IMR-90 (cell line): ENCODE results near the gene TRIM5. TPM values are rescaled to one million over a fixed set of nuclear protein-coding genes. Genes with fewer than 3 reads are reported as not detected.
A peak's percentile ranks its signal among the peaks of the same experiment; 100 is the strongest.

ENCODE experiments used
- ATAC-seq: fragments of 200-7000 bp; cut with Tn5 transposase; 2 replicates; pipeline ENCODE4 v1.9.1; 2020; ENCODE audit warnings: low read depth, mild to moderate bottlenecking, moderate library complexity
- BruUV-seq: library from RNA; stranded (reverse); fragments of 400-500 nt; replicated peaks from 2 replicates; lab custom pipeline; 2021; lab: Mats Ljungman, UMichigan
- CTCF ChIA-PET: fragments of 300-600 bp; formaldehyde crosslinking; extraction: SDS; loops from one replicate; lab custom pipeline; 2021; ENCODE audit warnings: antibody characterized with exemption; lab: Yijun Ruan, JAX
- POLR2A ChIA-PET: fragments of 300-600 bp; sonication (Branson Sonifier 250); formaldehyde crosslinking; loops from one replicate; lab custom pipeline; 2022; ENCODE audit warnings: antibody characterized with exemption; ENCODE audit not compliant: unreplicated experiment; lab: Charles Lee
- DNase-seq: peaks from one replicate; pipeline ENCODE4 v3.0.0; 2013
- H2AFZ ChIP-seq: replicated peaks from 2 replicates; pipeline ENCODE3; 2013; ENCODE audit warnings: low read length, mild to moderate bottlenecking; ENCODE audit not compliant: poor library complexity
- H2AK5ac ChIP-seq: 2 replicates; pipeline ENCODE4 v1.6.1; 2013; ENCODE audit warnings: low read depth, low read length, inconsistent platforms
- H2AK9ac ChIP-seq: replicated peaks from 2 replicates; pipeline ENCODE3; 2013; ENCODE audit warnings: mild to moderate bottlenecking, low read depth, low read length, moderate library complexity; ENCODE audit not compliant: poor library complexity
- H2BK120ac ChIP-seq: 2 replicates; pipeline ENCODE4 v1.6.1; 2013; ENCODE audit warnings: low read depth, low read length, inconsistent platforms
- H2BK15ac ChIP-seq: 3 replicates; pipeline ENCODE4 v1.6.1; 2013; ENCODE audit warnings: low read depth, low read length, inconsistent platforms
- H2BK20ac ChIP-seq: 2 replicates; pipeline ENCODE4 v1.6.1; 2013; ENCODE audit warnings: low read depth, mild to moderate bottlenecking, inconsistent platforms, low read length, moderate library complexity
- H2BK5ac ChIP-seq: 2 replicates; pipeline ENCODE4 v1.6.1; 2013; ENCODE audit warnings: mild to moderate bottlenecking, low read depth, low read length, inconsistent platforms; ENCODE audit not compliant: poor library complexity, severe bottlenecking
- H3K14ac ChIP-seq: replicated peaks from 2 replicates; pipeline ENCODE4 v1.6.1; 2013; ENCODE audit warnings: low read depth, low read length, inconsistent platforms
- H3K18ac ChIP-seq: 2 replicates; pipeline ENCODE4 v1.6.1; 2013; ENCODE audit warnings: low read depth, low read length, control low read depth
- H3K23ac ChIP-seq: 2 replicates; pipeline ENCODE4 v1.6.1; 2013; ENCODE audit warnings: low read depth, low read length, inconsistent platforms
- H3K27ac ChIP-seq: 2 replicates; pipeline ENCODE4 v1.5.1; 2013; ENCODE audit warnings: mild to moderate bottlenecking, control low read depth, low read length; ENCODE audit not compliant: insufficient read depth
- H3K27me3 ChIP-seq: 2 replicates; pipeline ENCODE4 v1.6.1; 2013; ENCODE audit warnings: low read length; ENCODE audit not compliant: control insufficient read depth, insufficient read depth
- H3K36me3 ChIP-seq: 2 replicates; pipeline ENCODE4 v1.6.1; 2013; ENCODE audit warnings: low read length, mixed read lengths; ENCODE audit not compliant: control insufficient read depth, insufficient read depth
- H3K4ac ChIP-seq: 2 replicates; pipeline ENCODE4 v1.6.1; 2013; ENCODE audit warnings: low read depth, low read length, inconsistent platforms
- H3K4me1 ChIP-seq: 2 replicates; pipeline ENCODE4 v1.6.1; 2013; ENCODE audit warnings: low read length, mixed read lengths; ENCODE audit not compliant: control insufficient read depth, insufficient read depth
- H3K4me2 ChIP-seq: 2 replicates; pipeline ENCODE4 v1.6.1; 2013; ENCODE audit warnings: low read depth, mild to moderate bottlenecking, control low read depth, low read length, moderate library complexity
- H3K4me3 ChIP-seq: 2 replicates; pipeline ENCODE4 v1.5.1; 2013; ENCODE audit warnings: low read depth, mild to moderate bottlenecking, control low read depth, low read length, moderate library complexity; ENCODE audit not compliant: insufficient read depth
- H3K56ac ChIP-seq: 2 replicates; pipeline ENCODE4 v1.6.1; 2013; ENCODE audit warnings: low read length, inconsistent platforms; ENCODE audit not compliant: insufficient read depth; ENCODE audit errors: extremely low read depth
- H3K79me1 ChIP-seq, 2 experiments: 2 replicates each; pipeline ENCODE4 v1.6.1; 2013; ENCODE audit warnings: low read length in 2 of 2, inconsistent platforms in 1 of 2, low read depth in 1 of 2
- H3K9ac ChIP-seq: 2 replicates; pipeline ENCODE4 v1.6.1; 2013; ENCODE audit warnings: low read depth, low read length, control low read depth
- H3K9me1 ChIP-seq: 2 replicates; pipeline ENCODE4 v1.6.1; 2013; ENCODE audit warnings: low read length, inconsistent platforms; ENCODE audit not compliant: insufficient read depth
- H3K9me3 ChIP-seq: 2 replicates; pipeline ENCODE4 v1.6.1; 2013; ENCODE audit warnings: low read length; ENCODE audit not compliant: control insufficient read depth, insufficient read depth
- H4K20me1 ChIP-seq: 2 replicates; pipeline ENCODE4 v1.6.1; 2013; ENCODE audit warnings: low read length, inconsistent platforms; ENCODE audit not compliant: insufficient read depth
- H4K5ac ChIP-seq: 2 replicates; pipeline ENCODE4 v1.6.1; 2013; ENCODE audit warnings: mild to moderate bottlenecking, low read depth, low read length, control low read depth
- H4K8ac ChIP-seq, 2 experiments: 2 replicates each; pipeline ENCODE4 v1.6.1; 2013; ENCODE audit warnings: low read depth in 2 of 2, low read length in 2 of 2, control low read depth in 1 of 2, inconsistent platforms in 1 of 2
- H4K91ac ChIP-seq: 2 replicates; pipeline ENCODE4 v1.6.1; 2013; ENCODE audit warnings: low read depth, low read length, inconsistent platforms; ENCODE audit not compliant: insufficient read depth
- CTCF ChIP-seq: conservative IDR thresholded peaks from 2 replicates; pipeline ENCODE4 v1.5.1; 2012; ENCODE audit warnings: mild to moderate bottlenecking, low read depth, low read length, improper control_type of control experiment
- dilution Hi-C: fragments of 300-500 bp; cut with HindIII; formaldehyde crosslinking; loops from one replicate; pipeline ENCODE4 v1.14.3; 2018; ENCODE audit warnings: low sequenced_read_pairs; ENCODE audit not compliant: unreplicated experiment
- in situ Hi-C: fragments of 300-500 bp; cut with MboI; formaldehyde crosslinking; loops from 3 replicates; pipeline ENCODE4 v1.14.3; 2019; ENCODE audit warnings: low sequenced_read_pairs, inconsistent platforms, mixed read lengths
- intact Hi-C: fragments of 100-400 bp; cut with micrococcal nuclease; formaldehyde crosslinking; loops from 2 replicates; pipeline ENCODE4 v1.10.0; 2022
- polyA plus RNA-seq, 3 experiments: library from polyadenylated mRNA; depleted of rRNA; stranded (reverse); fragments of >200 nt; gene quantifications; 2 replicates each; pipeline ENCODE4 v1.2.3, GENCODE V29; 2012; ENCODE audit warnings: low replicate concordance in 1 of 3
- total RNA-seq: library from RNA; depleted of rRNA; stranded (reverse); fragments of >200 nt; gene quantifications from 2 replicates; pipeline ENCODE4 v1.2.3, GENCODE V29; 2012

TRIM5 gene
- total and polyA plus RNA-seq, 2 of the 4 experiments (the other 2 are of a cell fraction): 32.6 to 49.1 TPM

- ChIA-PET CTCF (interaction anchor here (0.6 kb wide), 1 partner anchor 1839 kb away, joined by 3 read pairs; no protein-coding TSS in a partner anchor), POLR2A (no interaction called here)
- TF ChIP-seq CTCF: no peak
- DNase-seq: no peak
- no peak; the same call in 1 of the 2 replicates for ATAC-seq
- H3K4me1 ChIP-seq: peaks cover 25% of the 10 kb centered on the region
- no peak overlapping the region for H3K56ac ChIP-seq
- H4K5ac ChIP-seq: peak overlapping the region; percentile 42; the same call in 1 of the 2 replicates
- H2AK9ac ChIP-seq: no peak overlapping the region
- H2AK5ac ChIP-seq: peak overlapping the region; percentile 87
- no peak overlapping the region for H2AFZ ChIP-seq
- intact Hi-C loops: loop anchor here (1.0 kb wide), 3 partner anchors 15 to 63 kb away; no protein-coding TSS in a partner anchor
- H3K4me2 ChIP-seq: peak overlapping the region; percentile 19; the same call in 1 of the 2 replicates
- H3K27ac ChIP-seq: peak overlapping the region; percentile 85
- H2BK15ac ChIP-seq: peak overlapping the region; percentile 30; the same call in 1 of the 3 replicates
- H4K20me1 ChIP-seq: no peaks in the 10 kb centered on the region
- no peak overlapping the region for H3K9ac ChIP-seq
- H3K18ac ChIP-seq: peak overlapping the region; percentile 44; the same call in 1 of the 2 replicates
- peak overlapping the region; percentile 5; the same call in 1 of the 2 replicates for H4K91ac ChIP-seq
- H3K79me1 ChIP-seq: peaks cover 0 to 16% of the 10 kb centered on the region in 2 experiments; a peak in 3 of 4 replicates
- no peaks in the 10 kb centered on the region for H3K9me3 ChIP-seq
- peak overlapping the region in 1 of 2 experiments; percentile 48; a peak in 2 of 4 replicates for H4K8ac ChIP-seq
- peaks cover 15% of the 10 kb centered on the region for H3K9me1 ChIP-seq
- H3K4ac ChIP-seq: peak overlapping the region; percentile 71
- H3K23ac ChIP-seq: peak overlapping the region; percentile 59; the same call in 1 of the 2 replicates
- in situ Hi-C loops: loop anchor here (5.0 to 25.0 kb wide), 2 partner anchors 66 to 691 kb away; partner anchors contain the start of genes CAVIN3, TRIM22 and TRIM5
- no peak overlapping the region for H3K4me3 ChIP-seq
- peak overlapping the region; percentile 93 for H3K14ac ChIP-seq
- dilution Hi-C loops: no loop called here
- peak overlapping the region; percentile 97 for H2BK5ac ChIP-seq
- H2BK20ac ChIP-seq: peak overlapping the region; percentile 72
- H2BK120ac ChIP-seq: peak overlapping the region; percentile 83; the same call in 1 of the 2 replicates
- H3K27me3 ChIP-seq: no peaks in the 10 kb centered on the region
- no TSS peak for BruUV-seq
- no peaks in the 10 kb centered on the region for H3K36me3 ChIP-seq
Measured at GRCh38 chr11:5621580-5621979, 63.3 kb downstream of the TRIM5 start.
